GM10847 (cell line): ENCODE measurements around the gene ISY1.
A peak's percentile ranks its signal among the peaks of the same experiment; 100 is the strongest.

Experiments used
- POLR2A ChIP-seq: IDR thresholded peaks from 2 replicates; pipeline ENCODE4 v1.6.1; 2011; ENCODE audit not compliant: insufficient read length; ENCODE audit errors: extremely low read depth

Gene ISY1

DNA sequence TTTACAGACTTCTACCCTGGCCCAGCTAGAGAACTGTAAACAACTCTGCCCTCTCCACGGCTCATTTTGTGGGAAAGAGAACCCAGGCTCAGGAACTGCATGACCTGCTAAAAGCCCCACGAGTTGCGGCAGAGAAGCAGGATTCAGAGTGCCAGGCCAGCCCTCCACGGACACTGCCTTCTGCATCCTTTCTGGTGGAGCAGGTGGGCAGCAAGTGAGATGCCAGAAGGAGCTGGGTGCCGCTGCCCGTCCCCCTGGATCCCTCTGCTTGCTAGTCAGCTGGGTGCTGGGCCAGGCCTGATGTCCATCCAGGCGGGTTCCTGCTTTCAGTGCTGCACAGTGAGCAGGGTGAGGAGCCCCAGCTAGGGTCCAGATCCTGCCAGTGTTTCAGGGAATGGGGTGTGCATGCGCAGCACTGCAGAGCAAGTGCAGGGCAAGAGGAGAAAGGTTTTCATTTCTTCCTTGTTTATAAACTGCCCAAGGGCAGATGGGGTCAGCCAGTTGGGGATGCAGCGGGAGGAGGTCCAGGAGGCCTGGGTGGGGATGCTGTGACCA lies 34.1 kb downstream of the ISY1 start:
- no peak for TF ChIP-seq POLR2A

DNA sequence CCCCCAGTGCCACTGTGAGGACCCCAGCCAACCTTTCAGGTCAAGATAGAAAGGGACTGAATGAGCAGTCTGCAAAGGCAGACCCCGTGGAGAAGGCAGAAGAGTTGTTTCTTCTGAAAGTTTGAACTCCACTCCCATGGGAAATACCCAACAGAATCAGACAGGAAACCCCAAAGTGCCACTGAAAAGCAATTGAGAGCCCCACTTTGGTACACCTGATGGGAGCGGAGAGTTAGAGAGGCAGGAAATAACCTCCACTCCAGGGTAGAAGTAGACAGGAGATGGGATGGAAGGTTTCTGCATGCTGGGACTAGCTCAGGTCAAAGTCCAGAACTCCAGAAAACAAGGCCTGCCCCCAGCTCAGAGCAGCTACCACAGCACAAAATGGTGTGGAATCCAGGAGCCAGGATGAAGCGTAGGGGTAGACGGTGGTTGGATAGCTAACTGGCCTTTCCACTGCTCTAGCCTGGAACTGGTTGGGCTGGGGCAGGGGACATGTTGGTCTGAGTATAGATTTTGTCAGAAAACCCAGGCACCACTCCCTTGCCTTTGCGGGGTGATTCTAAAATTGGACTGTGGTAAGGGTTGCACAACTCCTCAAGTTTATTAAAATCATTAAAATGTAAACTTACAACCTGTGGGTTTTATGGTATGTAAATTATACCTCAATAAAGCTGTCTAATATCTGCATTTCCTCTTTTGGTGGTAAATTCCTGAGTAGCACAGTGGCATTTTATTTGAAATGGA lies 37.4 kb downstream of the ISY1 start:
- no peak for TF ChIP-seq POLR2A

DNA sequence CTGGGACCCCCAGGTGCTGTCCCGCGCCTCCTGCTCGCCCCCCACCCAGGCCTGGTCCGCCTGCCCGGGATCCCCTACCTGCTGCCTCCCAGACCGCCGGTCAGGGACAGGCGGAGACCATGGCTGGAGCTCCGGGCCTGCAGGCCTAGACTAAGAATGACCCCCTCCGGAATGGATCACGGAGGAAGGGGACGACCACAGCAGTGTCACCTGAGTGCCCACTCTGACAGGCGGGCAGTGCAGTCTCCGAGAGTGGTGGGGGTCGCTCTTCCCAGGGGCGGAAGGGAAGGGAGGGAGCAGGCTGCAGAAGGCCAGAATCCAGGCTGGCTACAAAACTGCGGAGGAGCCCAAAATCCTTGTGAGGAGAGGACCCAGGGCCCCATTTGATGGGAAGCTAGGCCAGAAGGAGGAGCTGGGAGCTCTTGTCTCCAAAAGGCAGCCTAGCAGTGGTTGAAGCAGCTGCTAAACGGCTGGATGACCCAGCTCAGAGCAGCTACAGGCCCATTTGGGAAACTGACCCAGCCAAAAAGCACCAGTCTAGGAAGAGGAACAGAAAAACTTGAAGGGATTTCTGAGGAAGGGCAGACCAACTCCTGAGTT lies 38.4 kb downstream of the ISY1 start:
- no peak for TF ChIP-seq POLR2A

DNA sequence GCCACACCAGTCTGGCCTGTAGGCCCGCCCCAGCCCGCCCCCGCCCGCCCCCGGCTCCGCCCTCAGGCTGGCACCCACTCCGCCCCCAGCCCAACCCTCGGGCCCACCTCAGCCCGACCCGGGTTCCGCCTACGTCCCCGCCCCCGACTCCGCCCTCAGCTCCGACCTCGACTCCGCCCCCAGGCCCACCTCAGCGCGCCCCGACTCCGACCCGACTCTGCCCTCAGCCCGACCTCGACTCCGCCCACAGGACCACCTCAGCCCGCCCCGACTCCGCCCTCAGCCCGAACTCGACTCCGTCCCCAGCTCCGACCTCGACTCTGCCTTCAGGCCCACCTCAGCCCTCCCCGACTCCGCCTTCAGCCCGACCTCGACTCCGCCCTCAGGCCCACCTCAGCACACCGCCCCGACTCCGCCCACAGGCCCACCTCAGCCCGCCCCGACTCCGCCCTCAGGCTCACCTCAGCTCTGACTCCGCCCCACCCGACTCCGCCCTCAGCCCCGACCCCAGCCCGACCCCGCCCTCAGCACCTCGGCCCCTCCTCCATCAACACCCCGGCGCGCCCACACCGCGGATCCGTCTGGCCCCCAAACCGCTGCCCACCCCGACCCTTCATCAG lies 39.0 kb downstream of the ISY1 start, which contains the start of gene RAB43:
TSS of gene RAB43 (minus strand) at position 13 of the 620 bp plus-strand sequence. CDS start 315 bp downstream, outside the sequence.
- TF ChIP-seq POLR2A: no peak

DNA sequence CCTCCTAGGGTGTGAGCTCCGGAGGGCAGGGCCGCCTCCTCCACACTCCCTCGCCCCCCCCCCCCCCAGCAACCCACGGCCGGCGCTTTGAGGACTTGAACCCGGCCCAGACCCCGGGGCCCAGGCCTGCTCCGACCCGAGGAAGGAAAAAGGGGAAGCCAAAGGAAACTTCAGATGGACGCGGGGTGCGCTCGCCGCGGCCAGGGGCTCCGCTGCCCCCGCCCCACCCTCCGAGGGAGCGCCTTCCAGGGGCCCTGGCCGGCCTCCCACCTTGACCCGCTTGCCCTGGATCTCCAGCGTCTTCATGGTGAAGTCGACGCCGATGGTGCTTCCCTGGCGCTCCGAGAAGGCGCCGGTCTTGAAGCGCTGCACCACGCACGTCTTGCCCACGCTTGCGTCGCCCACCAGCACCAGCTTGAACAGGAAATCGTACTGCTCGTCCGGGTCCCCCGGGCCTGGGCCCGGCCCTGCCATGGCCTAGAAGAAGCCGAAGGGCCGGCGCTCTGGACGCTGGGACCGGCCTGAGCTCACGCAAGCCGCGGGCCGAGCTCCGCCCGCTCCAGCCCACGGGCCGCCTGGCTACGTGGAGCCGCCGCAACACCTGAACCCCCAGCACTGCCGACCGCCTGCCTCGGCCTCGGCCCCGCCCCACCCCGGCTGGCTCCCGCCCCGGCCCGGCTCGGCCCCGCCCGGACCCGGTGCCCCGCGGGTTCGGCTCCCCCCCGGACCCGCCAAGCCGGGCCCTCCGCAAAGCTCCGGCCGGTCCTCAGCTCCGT lies 39.7 kb downstream of the ISY1 start:
- peak; percentile 51 for TF ChIP-seq POLR2A

DNA sequence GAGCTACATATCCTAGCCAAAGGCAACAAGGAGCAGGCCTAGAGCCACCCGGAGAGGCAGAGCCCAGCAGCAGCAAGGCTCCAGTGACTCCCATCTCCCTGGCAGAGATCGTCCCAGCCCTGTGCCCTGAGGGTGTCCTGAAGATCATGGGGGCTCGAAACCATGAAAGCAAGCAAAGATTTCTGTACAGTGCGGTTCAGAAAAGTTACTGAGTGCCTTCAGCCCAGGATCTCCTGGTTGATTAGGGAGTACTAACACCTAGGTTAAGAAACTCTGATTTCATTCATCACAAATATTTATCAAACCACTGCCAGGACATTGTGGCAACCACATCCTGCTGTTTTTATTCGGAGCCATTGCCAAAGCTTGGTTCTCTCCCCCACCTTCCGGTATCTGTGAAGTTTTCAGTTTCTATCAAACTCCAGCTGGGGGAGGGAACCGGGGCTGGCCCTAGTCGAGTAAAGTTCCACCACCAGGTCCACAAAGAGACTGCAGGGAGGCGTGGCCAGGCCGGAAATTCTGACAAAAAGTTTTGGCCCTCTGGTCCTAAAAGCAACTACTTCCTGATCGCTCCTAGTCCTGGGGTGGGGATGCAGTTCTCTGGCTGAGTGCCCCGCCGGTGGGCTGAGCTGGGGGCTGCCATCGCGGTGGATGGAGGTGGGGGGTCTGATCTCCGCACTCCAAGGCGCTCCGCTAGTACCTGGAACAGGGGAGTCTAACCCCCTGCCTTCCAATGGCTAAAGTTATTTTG lies 40.4 kb downstream of the ISY1 start:
- peak; percentile 61 for TF ChIP-seq POLR2A

DNA sequence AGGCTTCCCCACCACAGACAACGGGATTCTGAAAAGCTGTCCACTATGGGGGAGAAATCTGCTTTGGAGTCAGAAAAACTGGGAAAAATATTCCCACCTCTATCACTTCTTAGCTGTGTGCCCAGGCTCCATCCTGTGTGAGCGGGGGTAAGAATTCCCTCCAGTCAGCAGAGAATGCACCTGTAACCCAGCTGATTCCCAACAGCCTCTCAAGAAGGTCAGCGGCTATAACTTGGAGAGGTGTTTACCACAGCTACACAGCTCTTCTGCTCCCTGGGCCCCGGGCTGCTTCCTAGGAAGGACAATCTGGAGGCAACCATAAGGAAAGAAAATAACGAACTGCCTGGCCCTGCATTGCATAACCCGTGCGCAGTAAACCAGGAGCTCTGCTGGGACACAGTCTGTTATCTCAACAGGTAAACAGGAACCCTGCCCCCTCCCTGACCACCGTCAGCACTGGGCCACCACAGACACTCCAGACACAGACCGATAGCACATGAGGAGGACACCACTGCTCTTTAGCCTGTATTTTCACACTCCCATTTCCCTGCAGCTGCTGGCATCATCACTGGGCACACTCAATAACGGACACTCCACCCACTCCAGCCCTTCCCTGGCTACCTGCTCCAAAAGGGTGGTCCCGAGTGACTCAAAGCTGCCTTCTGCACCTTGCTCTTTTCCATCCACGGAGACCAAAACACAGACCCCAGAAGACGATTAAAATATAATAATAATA lies 41.3 kb downstream of the ISY1 start:
- TF ChIP-seq POLR2A: no peak

DNA sequence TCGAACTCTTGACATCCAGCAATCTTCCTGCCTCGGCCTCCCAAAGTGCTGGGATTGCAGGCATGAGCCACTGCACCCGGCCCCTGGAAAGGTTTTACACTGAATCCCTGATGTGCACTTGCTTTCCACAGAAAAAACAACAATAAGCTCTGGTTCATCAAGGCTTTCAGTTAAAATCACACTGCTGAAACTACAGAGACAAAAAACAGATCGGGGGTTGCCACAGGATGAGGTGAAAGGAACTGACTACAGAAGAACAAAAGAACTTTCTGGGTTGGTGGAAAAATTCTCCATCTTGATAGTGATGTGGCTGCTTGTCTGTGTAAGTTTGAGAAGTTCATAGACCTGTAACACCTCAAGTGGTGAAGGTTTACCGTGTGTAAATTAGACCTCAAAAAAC lies 42.1 kb downstream of the ISY1 start:
- no peak for TF ChIP-seq POLR2A

DNA sequence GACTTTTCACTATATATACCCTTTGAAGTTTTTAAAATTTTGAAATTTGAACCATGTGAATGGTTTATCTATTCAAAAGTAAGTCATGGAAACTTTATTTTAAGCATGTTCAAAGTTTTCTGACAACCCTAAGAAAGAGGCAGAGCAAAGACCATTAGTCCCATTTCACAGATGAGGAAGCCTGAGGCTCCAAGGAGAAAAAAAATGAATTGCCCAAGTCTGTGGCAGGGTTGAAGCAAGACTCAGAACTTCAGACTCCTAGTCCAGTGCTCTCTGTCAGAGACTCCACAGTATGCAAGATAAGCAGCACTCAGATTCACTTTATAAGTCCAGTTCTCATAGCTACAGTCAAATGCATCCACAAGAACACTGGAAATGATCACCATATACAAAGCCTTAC lies 43.7 kb downstream of the ISY1 start:
- no peak for TF ChIP-seq POLR2A

DNA sequence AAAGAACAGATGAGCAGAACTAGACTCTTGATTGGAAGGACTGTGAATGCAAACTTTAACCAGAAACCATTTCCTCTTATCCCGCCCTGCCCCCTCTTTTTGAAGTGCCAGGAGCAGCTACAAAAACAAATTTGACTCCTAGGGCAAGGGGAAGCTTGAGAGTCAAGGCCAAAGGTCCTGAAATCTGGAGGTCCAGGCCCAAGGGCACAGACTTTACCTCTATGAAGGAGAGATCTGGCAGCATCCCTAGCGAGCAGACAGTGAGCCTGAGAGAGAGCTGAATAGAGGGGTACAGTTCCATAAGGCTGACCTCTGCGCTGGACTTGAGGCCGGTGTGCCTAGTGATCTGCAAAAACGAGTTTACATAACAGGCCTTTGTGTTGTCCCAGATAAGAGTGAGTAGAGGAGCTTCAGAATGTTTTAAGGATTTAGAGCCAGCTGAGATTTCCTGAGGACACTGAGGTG lies 44.3 kb downstream of the ISY1 start:
- TF ChIP-seq POLR2A: no peak

DNA sequence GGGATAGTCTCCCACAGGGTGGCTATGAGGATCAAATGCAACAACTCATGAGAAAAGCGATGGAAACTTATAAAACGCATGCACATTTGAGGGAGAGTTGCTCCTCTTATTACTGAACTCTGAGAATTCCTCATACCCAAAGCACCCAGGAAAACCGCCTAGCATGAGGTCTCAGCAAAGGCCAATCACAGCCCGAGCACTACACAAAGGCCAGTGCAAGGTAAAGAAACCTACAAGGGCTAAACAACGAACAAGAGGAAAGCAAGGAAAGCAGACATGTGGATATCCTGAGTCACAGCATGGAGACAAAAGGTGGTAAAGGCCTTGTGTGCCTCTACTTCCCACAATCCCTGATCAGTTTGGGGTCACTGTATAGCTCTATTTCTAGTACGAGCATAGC lies 46.4 kb downstream of the ISY1 start:
- no peak for TF ChIP-seq POLR2A

DNA sequence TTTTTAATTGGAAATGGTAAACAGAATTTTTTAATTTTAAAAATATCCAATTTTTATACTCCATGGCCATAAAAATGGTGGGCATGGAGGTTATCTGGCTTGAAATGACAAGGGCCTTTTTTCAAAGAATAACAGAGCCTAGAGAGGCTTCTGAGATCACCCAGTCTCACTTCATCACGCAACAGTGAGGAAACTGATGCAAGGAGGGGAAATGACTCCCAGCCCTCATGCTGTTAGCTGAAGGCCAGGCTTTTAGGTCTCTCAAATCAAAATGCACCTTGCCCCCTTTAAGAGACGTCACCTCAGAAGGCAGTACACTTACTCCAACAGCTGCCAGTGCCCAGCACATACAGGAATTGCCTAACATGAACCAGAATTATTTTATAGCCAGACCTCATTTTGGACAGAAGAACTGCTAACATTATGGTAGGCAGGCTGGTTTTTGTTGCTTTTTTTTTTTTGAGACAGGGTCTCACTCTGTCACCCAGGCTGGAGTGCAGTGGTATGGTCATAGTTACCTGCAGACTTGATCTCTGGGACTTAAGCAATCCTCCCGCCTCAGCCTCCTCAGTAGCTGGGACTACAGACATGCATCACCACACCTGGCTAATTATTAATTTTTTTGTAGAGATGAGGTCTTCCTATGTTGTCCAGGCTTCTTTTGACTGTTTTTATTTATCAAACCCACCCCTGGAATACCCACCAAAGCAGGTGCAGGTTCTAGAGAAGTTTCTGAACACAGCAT lies 48.4 kb downstream of the ISY1 start:
- TF ChIP-seq POLR2A: no peak

DNA sequence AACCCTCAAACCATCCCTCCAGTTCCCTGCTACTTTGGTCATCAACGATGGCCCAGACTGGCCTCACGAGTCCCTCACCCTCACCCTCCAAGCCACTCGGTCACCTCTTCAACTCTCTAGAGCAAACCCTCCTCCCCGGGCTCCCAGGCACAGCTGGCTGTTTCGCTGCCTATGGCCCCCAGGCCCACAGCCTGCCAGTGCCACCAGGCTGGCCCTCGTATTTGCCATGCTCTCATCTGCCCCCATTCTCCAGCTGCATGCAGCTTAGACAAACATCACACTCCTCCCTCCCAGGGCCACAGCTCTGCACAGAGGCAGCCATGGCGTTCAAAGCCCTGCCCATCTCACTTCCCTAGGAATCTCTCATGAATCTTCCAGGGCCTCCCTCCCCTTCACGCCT lies 53.1 kb downstream of the ISY1 start:
- no peak for TF ChIP-seq POLR2A
